Coronary artery (tissue), 2 donors: ENCODE data around the gene DLK1.

Experiments
- DNase-seq: peaks from one replicate; pipeline ENCODE4 v3.0.0-alpha.2; 2017; ENCODE audit warnings: low spot score
- H3K27ac ChIP-seq, 2 donors: fragments of 200-600 bp; sonication (generic); one replicate each; pipeline ENCODE4 v1.5.1; 2016 to 2019
- H3K4me3 ChIP-seq: fragments of 200-600 bp; sonication (generic); 2 replicates; pipeline ENCODE4 v1.5.1; 2016; ENCODE audit warnings: mild to moderate bottlenecking, moderate library complexity
- CTCF ChIP-seq: fragments of 200-600 bp; sonication (generic); IDR thresholded peaks from one replicate; pipeline ENCODE4 v1.5.1; 2019; ENCODE audit warnings: antibody characterized with exemption

DLK1 gene

GRCh38 chr14:100765296-100765695 is 38.6 kb downstream of the DLK1 start:
- no peak for DNase-seq
- Histone ChIP-seq H3K4me3 (no peak overlapping the region), H3K27ac (no peak overlapping the region)
- TF ChIP-seq CTCF = no peak

- TF ChIP-seq CTCF = no peak
- no peak overlapping the region for H3K4me3 ChIP-seq
- no peak overlapping the region for H3K27ac ChIP-seq
- no peak for DNase-seq
These were observed 39.3 kb downstream of the DLK1 start for GRCh38 chr14:100765991-100766390.

GRCh38 chr14:100767003-100767787 is 40.5 kb downstream of the DLK1 start:
- no peak overlapping the region for H3K4me3 ChIP-seq
- no peak overlapping the region for H3K27ac ChIP-seq
- TF ChIP-seq CTCF = no peak
- DNase-seq = no peak

GRCh38 chr14:100767788-100768536 is 41.3 kb downstream of the DLK1 start:
- Histone ChIP-seq H3K4me3 (no peak overlapping the region), H3K27ac (no peak overlapping the region)
- no peak for TF ChIP-seq CTCF
- DNase-seq = no peak

GRCh38 chr14:100769035-100769939 is 42.6 kb downstream of the DLK1 start:
- DNase-seq = no peak
- Histone ChIP-seq H3K27ac (no peak overlapping the region), H3K4me3 (no peak overlapping the region)
- no peak for TF ChIP-seq CTCF

GRCh38 chr14:100770046-100770445 is 43.4 kb downstream of the DLK1 start:
- H3K4me3 ChIP-seq = no peak overlapping the region
- no peak for TF ChIP-seq CTCF
- no peak for DNase-seq

More at GRCh38 chr14:100770046-100770445, 43.4 kb downstream of the DLK1 start:
- no peak overlapping the region for H3K27ac ChIP-seq
